GM12878 (cell line): ENCODE measurements around the gene NDC1. TPM values are rescaled to one million over a fixed set of nuclear protein-coding genes. Genes with fewer than 3 reads are reported as not detected.

Experiments
- ATAC-seq: fragments of 200-7000 bp; cut with Tn5 transposase; 3 replicates; pipeline ENCODE4 v1.9.1; 2020; ENCODE audit warnings: mild to moderate bottlenecking, moderate library complexity
- BruUV-seq: library from RNA; stranded (reverse); fragments of 400-500 nt; replicated peaks from 2 replicates; lab custom pipeline; 2021; lab: Mats Ljungman, UMichigan
- CTCF ChIA-PET: fragments of 300-600 bp; sonication (Branson Sonifier 250); formaldehyde crosslinking; extraction: SDS; loops from one replicate; lab custom pipeline; 2021; ENCODE audit warnings: inconsistent platforms; lab: Yijun Ruan, JAX
- POLR2A ChIA-PET: fragments of 350-600 bp; formaldehyde crosslinking; extraction: SDS; loops from one replicate; lab custom pipeline; 2021; ENCODE audit warnings: inconsistent platforms; lab: Charles Lee
- RAD21 ChIA-PET: fragments of 300-600 bp; sonication (Branson Sonifier 250); formaldehyde crosslinking; loops from one replicate; lab custom pipeline; 2023; ENCODE audit warnings: antibody characterized with exemption; ENCODE audit not compliant: unreplicated experiment; lab: Charles Lee
- SMC1A ChIA-PET: fragments of 300-600 bp; sonication (Branson Sonifier 250); formaldehyde crosslinking; loops from one replicate; lab custom pipeline; 2023; ENCODE audit not compliant: unreplicated experiment, uncharacterized antibody; lab: Charles Lee
- DNase-seq: peaks from one replicate; pipeline ENCODE4 v3.0.0-alpha.2; 2011; ENCODE audit warnings: low read depth, low spot score
- FAIRE-seq: peaks from 3 replicates; lab custom pipeline; 2011; peaks lifted over from hg19 to GRCh38; lab: Jason Lieb, UNC
- H2AFZ ChIP-seq: 2 replicates; pipeline ENCODE4 v1.6.0; 2011; ENCODE audit warnings: low read depth, low read length, control low read depth; ENCODE audit not compliant: control insufficient read depth
- H3K27ac ChIP-seq: 2 replicates; pipeline ENCODE4 v1.5.1; 2011; ENCODE audit warnings: control low read depth; ENCODE audit not compliant: control insufficient read depth, insufficient read depth
- H3K27me3 ChIP-seq, 2 experiments: replicated peaks in 1 of 2; 2 replicates each; pipeline versions ENCODE4 v1.6.0 to v1.6.1; 2011; ENCODE audit warnings: low read length in 1 of 2; ENCODE audit not compliant: control insufficient read depth in 2 of 2, insufficient read depth in 2 of 2
- H3K36me3 ChIP-seq, 2 experiments: 2 replicates each; pipeline ENCODE4 v1.5.1; 2011; ENCODE audit warnings: low read length in 1 of 2; ENCODE audit not compliant: control insufficient read depth in 2 of 2, insufficient read depth in 2 of 2
- H3K4me1 ChIP-seq: 2 replicates; pipeline ENCODE4 v1.6.1; 2011; ENCODE audit warnings: mild to moderate bottlenecking, low read length, moderate library complexity, mixed read lengths; ENCODE audit not compliant: control insufficient read depth, insufficient read depth
- H3K4me2 ChIP-seq: 2 replicates; pipeline ENCODE4 v1.6.0; 2011; ENCODE audit warnings: control low read depth; ENCODE audit not compliant: control insufficient read depth, insufficient read depth
- H3K4me3 ChIP-seq: fragments of 200-600 bp; sonication (generic); 2 replicates; pipeline ENCODE4 v1.5.1; 2016
- H3K79me2 ChIP-seq: 2 replicates; pipeline ENCODE4 v1.6.0; 2011; ENCODE audit warnings: low read length; ENCODE audit not compliant: control insufficient read depth, insufficient read depth
- H3K9ac ChIP-seq: 2 replicates; pipeline ENCODE4 v1.8.0; 2011; ENCODE audit warnings: low read length, control low read depth, mixed read lengths; ENCODE audit not compliant: control insufficient read depth, insufficient read depth
- H3K9me3 ChIP-seq: replicated peaks from 3 replicates; pipeline ENCODE4 v1.5.1; 2011; ENCODE audit warnings: mild to moderate bottlenecking, low read length; ENCODE audit not compliant: control insufficient read depth, insufficient read depth
- H4K20me1 ChIP-seq: 2 replicates; pipeline ENCODE4 v1.6.0; 2011; ENCODE audit not compliant: control insufficient read depth, insufficient read depth
- ELK1 ChIP-seq: IDR thresholded peaks from 2 replicates; pipeline ENCODE4 v1.6.1; 2012; ENCODE audit warnings: low read depth, low read length, improper control_type of control experiment
- HDAC6 ChIP-seq: fragments of 200-600 bp; sonication (generic); IDR thresholded peaks from one replicate; pipeline ENCODE4 v1.8.0; 2017; ENCODE audit warnings: antibody characterized with exemption; ENCODE audit not compliant: unreplicated experiment
- JUNB ChIP-seq: IDR thresholded peaks from 2 replicates; pipeline ENCODE4 v1.6.1; 2016; ENCODE audit warnings: antibody characterized with exemption, mild to moderate bottlenecking
- JUND ChIP-seq: IDR thresholded peaks from 2 replicates; pipeline ENCODE4 v1.6.1; 2012; ENCODE audit warnings: low read depth, mild to moderate bottlenecking, low read length, improper control_type of control experiment, moderate library complexity
- MTA3 ChIP-seq: IDR thresholded peaks from 2 replicates; pipeline ENCODE4 v1.6.1; 2012; ENCODE audit warnings: low read length, inconsistent platforms, borderline replicate concordance
- MYB ChIP-seq: fragments of 150-350 bp; IDR thresholded peaks from 2 replicates; pipeline ENCODE4 v1.6.1; 2014; ENCODE audit warnings: mild to moderate bottlenecking, low read depth, low read length, borderline replicate concordance
- POLR2A ChIP-seq: IDR thresholded peaks from 2 replicates; pipeline ENCODE4 v1.6.1; 2011; ENCODE audit warnings: low read depth, mild to moderate bottlenecking, low read length
- RELB ChIP-seq: fragments of 450-650 bp; IDR thresholded peaks from 2 replicates; pipeline ENCODE4 v1.6.1; 2017; ENCODE audit warnings: low read depth, mild to moderate bottlenecking, moderate library complexity
- ZSCAN29 ChIP-seq: fragments of 450-650 bp; IDR thresholded peaks from 2 replicates; pipeline ENCODE4 v1.6.1; 2017; ENCODE audit warnings: mild to moderate bottlenecking, moderate library complexity
- WGBS: methylation state at CpG from one replicate; pipeline ENCODE4 v1.1.6; 2016; ENCODE audit warnings: low lambda C conversion rate; ENCODE audit not compliant: insufficient replicate concordance, insufficient coverage; ENCODE audit errors: missing lambda C conversion rate; 5-methylcytosine and 5-hydroxymethylcytosine counted together
- in situ Hi-C: fragments of 300-500 bp; cut with MboI; formaldehyde crosslinking; loops from 9 replicates; pipeline ENCODE4 v1.14.3; 2018; ENCODE audit warnings: mixed read lengths
- intact Hi-C: fragments of 100-400 bp; cut with micrococcal nuclease; formaldehyde crosslinking; loops from one replicate; pipeline ENCODE4 v1.14.2; 2022; ENCODE audit not compliant: unreplicated experiment
- polyA plus RNA-seq, 11 experiments: library from polyadenylated mRNA; depleted of rRNA in 4 of 11; unstranded in 6 of 11; stranded (reverse) in 5 of 11; fragments of >200 nt; fragmentation: Nextera tagmentation in 4 of 11; fragmentation: Illumina TruSeq in 1 of 11; extraction: Ambion mirVana in 4 of 11; extraction: Trizol in 1 of 11; gene quantifications; 1 replicate in 1 of 11; 2 replicates in 10 of 11; pipeline versions ENCODE4 v1.2.1 to v1.2.3, GENCODE V29; 2011 to 2016; ENCODE audit warnings: inconsistent platforms in 2 of 11, missing spikeins in 2 of 11, low read depth in 1 of 11
- total RNA-seq, 4 experiments: library from RNA; depleted of rRNA in 3 of 4; stranded (reverse); fragments of >200 nt in 3 of 4; fragmentation: Illumina TruSeq in 1 of 4; extraction: Trizol in 1 of 4; gene quantifications; 2 replicates each; pipeline versions ENCODE4 v1.2.1 to v1.2.3, GENCODE V29; 2013 to 2021

The NDC1 gene
- total and polyA plus RNA-seq, 10 of the 15 experiments (the other 5 are each of a cell fraction or from before 2014, with no cell fraction given) = 20.2 to 77.6 (median 47.1) TPM

- intact Hi-C loops = loop anchor here (10.0 kb wide), 2 partner anchors 192 to 222 kb away; partner anchors contain the start of genes TCEANC2 and TMEM59
- H2AFZ ChIP-seq = no peak overlapping the region
- ATAC-seq = no peak; the same call in 1 of the 3 replicates
- H3K36me3 ChIP-seq = peaks cover 0 to 2% of the 10 kb centered on the region in 2 experiments; a peak in 1 of 4 replicates
- DNase-seq = no peak
- no peaks in the 10 kb centered on the region for H3K79me2 ChIP-seq
- H4K20me1 ChIP-seq = no peaks in the 10 kb centered on the region
- 16% methylated on average over 7 of the region's 7 CpGs for WGBS
- ChIA-PET POLR2A (interaction anchor here (0.5 to 1.9 kb wide), 3 partner anchors 9 to 1031 kb away, joined by 3 to 5 read pairs (median 3); no protein-coding TSS in a partner anchor), RAD21 (interaction anchor here (1.2 to 6.3 kb wide), 4 partner anchors 16 to 97 kb away, joined by 5 to 73 read pairs (median 38); partner anchors contain the start of genes IFT25 and LRRC42), SMC1A (interaction anchor here (1.2 to 5.8 kb wide), 7 partner anchors 10 to 219 kb away, joined by 3 to 95 read pairs (median 24); partner anchors contain the start of genes TCEANC2 and TMEM59), CTCF (interaction anchor here (1.0 to 16.6 kb wide), 11 partner anchors 10 to 627 kb away, joined by 3 to 232 read pairs (median 29); partner anchors contain the start of genes IFT25 and LRRC42)
- H3K9me3 ChIP-seq = no peaks in the 10 kb centered on the region
- H3K9ac ChIP-seq = no peak overlapping the region
- H3K4me3 ChIP-seq = no peak overlapping the region
- TF ChIP-seq ZSCAN29 (no peak), JUNB (no peak), ELK1 (no peak), MTA3 (no peak), MYB (no peak), RELB (no peak), POLR2A (no peak), HDAC6 (no peak), JUND (no peak)
- no peaks in the 10 kb centered on the region for H3K27me3 ChIP-seq
- in situ Hi-C loops = loop anchor here (25.0 kb wide), 1 partner anchor 200 kb away; the partner anchor contains the start of genes TCEANC2 and TMEM59
- no peak overlapping the region for H3K27ac ChIP-seq
- BruUV-seq = no TSS peak
- FAIRE-seq = no peak
- H3K4me1 ChIP-seq = no peaks in the 10 kb centered on the region; the same call in 1 of the 2 replicates
- no peak overlapping the region for H3K4me2 ChIP-seq
These were observed 24.4 kb upstream of the NDC1 start for GRCh38 chr1:53862507-53862906.
